SK-N-SH (cell line): ENCODE data around the gene FBXO10. TPM values are rescaled to one million over a fixed set of nuclear protein-coding genes. Genes with fewer than 3 reads are reported as not detected.

Source experiments
- CTCF ChIA-PET: fragments of 300-600, 350-600 bp; formaldehyde crosslinking; extraction: SDS; loops from one replicate; lab custom pipeline; 2021; lab: Yijun Ruan, JAX
- POLR2A ChIA-PET: fragments of 350-600 bp; sonication (Branson Sonifier 250); formaldehyde crosslinking; extraction: SDS; loops from one replicate; lab custom pipeline; 2020; ENCODE audit warnings: antibody characterized with exemption, inconsistent platforms; lab: Yijun Ruan, JAX
- DNase-seq: peaks from one replicate; pipeline ENCODE4 v3.0.0; 2012
- H2AFZ ChIP-seq: fragments of 200-600 bp; sonication (generic); 2 replicates; pipeline ENCODE4 v1.8.1; 2016; ENCODE audit warnings: antibody characterized with exemption, mild to moderate bottlenecking, low read depth
- H3F3A ChIP-seq: fragments of 200-600 bp; sonication (generic); replicated peaks from 2 replicates; pipeline ENCODE3; 2016; ENCODE audit warnings: antibody characterized with exemption, mild to moderate bottlenecking; ENCODE audit not compliant: insufficient read depth
- H3K27ac ChIP-seq, 2 experiments: fragments of 200-500 bp in 1 of 2; fragments of 200-600 bp in 1 of 2; sonication (Bioruptor generic) in 1 of 2; sonication (generic), shearing (Covaris generic) in 1 of 2; 2 replicates each; pipeline versions ENCODE4 v1.5.1 to v1.6.1; 2014 to 2016; ENCODE audit warnings: low read depth in 2 of 2, inconsistent platforms in 1 of 2, low read length in 1 of 2, mild to moderate bottlenecking in 1 of 2, mixed read lengths in 1 of 2
- H3K27me3 ChIP-seq: fragments of 200-600 bp; sonication (generic), shearing (Covaris generic); 2 replicates; pipeline ENCODE4 v1.6.1; 2016; ENCODE audit warnings: mixed run types; ENCODE audit not compliant: insufficient read depth
- H3K36me3 ChIP-seq, 2 experiments: fragments of 200-500 bp in 1 of 2; fragments of 200-600 bp in 1 of 2; sonication (Bioruptor generic) in 1 of 2; sonication (generic) in 1 of 2; replicated peaks in 1 of 2; 2 replicates each; pipeline versions ENCODE3 to v1.5.1; 2014 to 2016; ENCODE audit warnings: low read length in 1 of 2, mild to moderate bottlenecking in 1 of 2; ENCODE audit not compliant: insufficient read depth in 2 of 2, control insufficient read depth in 1 of 2
- H3K4me1 ChIP-seq, 2 experiments: fragments of 200-500 bp in 1 of 2; fragments of 200-600 bp in 1 of 2; sonication (Bioruptor generic) in 1 of 2; sonication (generic), shearing (Covaris generic) in 1 of 2; 2 replicates each; pipeline versions ENCODE4 v1.5.1 to v1.6.1; 2014 to 2016; ENCODE audit warnings: low read depth in 1 of 2, low read length in 1 of 2, mixed run types in 1 of 2; ENCODE audit not compliant: insufficient read depth in 2 of 2, control insufficient read depth in 1 of 2
- H3K4me2 ChIP-seq: fragments of 200-600 bp; sonication (generic), shearing (Covaris generic); 2 replicates; pipeline ENCODE4 v1.6.1; 2017; ENCODE audit warnings: mixed run types
- H3K4me3 ChIP-seq, 2 experiments: fragments of 200-500 bp in 1 of 2; fragments of 200-600 bp in 1 of 2; sonication (Bioruptor generic) in 1 of 2; sonication (generic), shearing (Covaris generic) in 1 of 2; 2 replicates each; pipeline versions ENCODE4 v1.5.1 to v1.8.1; 2014 to 2016; ENCODE audit warnings: low read depth in 2 of 2, inconsistent platforms in 1 of 2, low read length in 1 of 2, mild to moderate bottlenecking in 1 of 2, mixed read lengths in 1 of 2, moderate library complexity in 1 of 2
- H3K79me2 ChIP-seq: fragments of 200-600 bp; sonication (generic); 2 replicates; pipeline ENCODE4 v1.8.1; 2017; ENCODE audit warnings: mild to moderate bottlenecking; ENCODE audit not compliant: insufficient read depth
- H3K9ac ChIP-seq: fragments of 200-600 bp; sonication (generic); 2 replicates; pipeline ENCODE4 v1.6.1; 2017; ENCODE audit warnings: mixed run types
- H3K9me2 ChIP-seq: fragments of 200-600 bp; sonication (generic); 2 replicates; pipeline ENCODE4 v1.6.1; 2017; ENCODE audit warnings: mixed run types
- H3K9me3 ChIP-seq: fragments of 200-600 bp; sonication (generic); 2 replicates; pipeline ENCODE4 v1.6.1; 2017; ENCODE audit warnings: mixed run types, mild to moderate bottlenecking, moderate library complexity
- H4K20me1 ChIP-seq: fragments of 200-600 bp; sonication (generic); 2 replicates; pipeline ENCODE4 v1.6.1; 2017; ENCODE audit warnings: mild to moderate bottlenecking, mixed run types; ENCODE audit not compliant: insufficient read depth
- CHD2 ChIP-seq: fragments of 150-350 bp; IDR thresholded peaks from 2 replicates; pipeline ENCODE4 v1.6.1; 2018; ENCODE audit warnings: low read length; ENCODE audit not compliant: partially characterized antibody
- ELF1 ChIP-seq: IDR thresholded peaks from 2 replicates; pipeline ENCODE4 v1.4.0; 2012
- EZH2phosphoT487 ChIP-seq: fragments of 200-600 bp; sonication (generic); IDR thresholded peaks from 2 replicates; pipeline ENCODE4 v1.6.1; 2017; ENCODE audit warnings: low read depth, mixed run types, mild to moderate bottlenecking, antibody characterized with exemption, moderate library complexity, borderline replicate concordance
- FOXJ3 ChIP-seq: sonication (generic); formaldehyde crosslinking; IDR thresholded peaks from 2 replicates; pipeline ENCODE4 v1.5.1; 2020; ENCODE audit warnings: mild to moderate bottlenecking, missing genetic modification reagents
- FOXM1 ChIP-seq: IDR thresholded peaks from 2 replicates; pipeline ENCODE4 v1.4.0; 2012; ENCODE audit warnings: low read depth, mild to moderate bottlenecking
- GABPA ChIP-seq: IDR thresholded peaks from 2 replicates; pipeline ENCODE4 v1.4.0; 2012; ENCODE audit warnings: low read depth, mild to moderate bottlenecking
- GATA2 ChIP-seq: sonication (generic); formaldehyde crosslinking; IDR thresholded peaks from 2 replicates; pipeline ENCODE4 v1.5.0; 2020; ENCODE audit warnings: mild to moderate bottlenecking, missing genetic modification reagents
- MAX ChIP-seq: IDR thresholded peaks from 2 replicates; pipeline ENCODE4 v1.4.0; 2012; ENCODE audit warnings: low read depth
- MEF2A ChIP-seq: IDR thresholded peaks from 2 replicates; pipeline ENCODE4 v1.4.0; 2012; ENCODE audit warnings: low read depth, borderline replicate concordance
- NFIC ChIP-seq: IDR thresholded peaks from 2 replicates; pipeline ENCODE4 v1.4.0; 2012; ENCODE audit warnings: borderline replicate concordance
- NRF1 ChIP-seq: IDR thresholded peaks from 2 replicates; pipeline ENCODE4 v1.6.1; 2012; ENCODE audit warnings: low read depth, mild to moderate bottlenecking, low read length
- PBX3 ChIP-seq: IDR thresholded peaks from 2 replicates; pipeline ENCODE4; 2012
- RAD21 ChIP-seq: IDR thresholded peaks from 2 replicates; pipeline ENCODE4 v1.6.1; 2012; ENCODE audit warnings: mild to moderate bottlenecking, low read length
- RCOR1 ChIP-seq: fragments of 150-350 bp; IDR thresholded peaks from 2 replicates; pipeline ENCODE4 v1.6.1; 2017; ENCODE audit warnings: antibody characterized with exemption, low read length
- REST ChIP-seq: IDR thresholded peaks from 2 replicates; pipeline ENCODE4 v1.6.1; 2012; ENCODE audit warnings: mild to moderate bottlenecking, low read depth, low read length, moderate library complexity
- RFX5 ChIP-seq: IDR thresholded peaks from 2 replicates; pipeline ENCODE4 v1.6.1; 2012; ENCODE audit warnings: mild to moderate bottlenecking, improper control_type of control experiment, low read length
- RXRA ChIP-seq: IDR thresholded peaks from 2 replicates; pipeline ENCODE4 v1.4.0; 2012; ENCODE audit warnings: low read depth, mild to moderate bottlenecking, borderline replicate concordance
- SMC3 ChIP-seq: IDR thresholded peaks from 2 replicates; pipeline ENCODE4 v1.6.1; 2012; ENCODE audit warnings: low read depth, low read length, improper control_type of control experiment
- TCF12 ChIP-seq: IDR thresholded peaks from 2 replicates; pipeline ENCODE4 v1.4.0; 2012
- TEAD4 ChIP-seq: IDR thresholded peaks from 2 replicates; pipeline ENCODE4 v1.4.0; 2012; ENCODE audit warnings: mild to moderate bottlenecking, borderline replicate concordance; ENCODE audit not compliant: insufficient read depth
- USF1 ChIP-seq: IDR thresholded peaks from 2 replicates; pipeline ENCODE4 v1.4.0; 2012; ENCODE audit warnings: low read depth, borderline replicate concordance
- USF2 ChIP-seq: fragments of 150-350 bp; IDR thresholded peaks from 2 replicates; pipeline ENCODE4 v1.6.1; 2017; ENCODE audit warnings: antibody characterized with exemption, low read length, low read depth, borderline replicate concordance
- YY1 ChIP-seq: IDR thresholded peaks from 2 replicates; pipeline ENCODE4 v1.4.0; 2012; ENCODE audit warnings: low read depth, mild to moderate bottlenecking
- WGBS: methylation state at CpG from one replicate; pipeline ENCODE4 v1.1.6; 2017; ENCODE audit warnings: low lambda C conversion rate; 5-methylcytosine and 5-hydroxymethylcytosine counted together
- polyA plus RNA-seq, 3 experiments: library from polyadenylated mRNA; depleted of rRNA; stranded (reverse); fragments of >200 nt; gene quantifications; 2 replicates each; pipeline ENCODE4 v1.2.3, GENCODE V29; 2012

The FBXO10 gene
- polyA plus RNA-seq, 1 of the 3 experiments (the other 2 are of a cell fraction): 10.1 TPM

- POLR2A ChIA-PET: no interaction called here
- TF ChIP-seq TEAD4 (no peak), RCOR1 (no peak), RFX5 (no peak), RAD21 (no peak), TCF12 (no peak), FOXM1 (no peak), GATA2 (no peak), NFIC (no peak), ELF1 (no peak), NRF1 (no peak), SMC3 (no peak), MEF2A (no peak), GABPA (no peak), YY1 (no peak)
Observed at GRCh38 chr9:37611014-37611413, 34.8 kb upstream of the FBXO10 start.

GRCh38 chr9:37609735-37610397 is 33.7 kb upstream of the FBXO10 start:
- ChIA-PET POLR2A (no interaction called here), CTCF (interaction anchor here (1.1 to 1.2 kb wide), 2 partner anchors 14 to 16 kb away, joined by 3 read pairs; no protein-coding TSS in a partner anchor)
- Histone ChIP-seq H3K27me3 (peaks cover 4% of the 10 kb centered on the region; the same call in 1 of the 2 replicates), H2AFZ (no peak overlapping the region), H3K9ac (no peak overlapping the region), H3K9me3 (no peaks in the 10 kb centered on the region), H3K4me3 (no peak overlapping the region), H3K36me3 (no peaks in the 10 kb centered on the region), H3K9me2 (no peaks in the 10 kb centered on the region), H3K27ac (no peak overlapping the region), H3K4me2 (no peak overlapping the region), H3K4me1 (peaks cover 0 to 3% of the 10 kb centered on the region in 2 experiments; a peak in 1 of 4 replicates), H4K20me1 (no peaks in the 10 kb centered on the region), H3K79me2 (no peaks in the 10 kb centered on the region), H3F3A (no peaks in the 10 kb centered on the region)
- WGBS: 53% methylated on average over 6 of the region's 6 CpGs
- no peak for DNase-seq
- TF ChIP-seq FOXJ3 (CRISPR knock-in tag) (no peak), EZH2phosphoT487 (no peak), YY1 (no peak), USF1 (no peak), REST (no peak), GABPA (no peak), RXRA (no peak), NRF1 (no peak), RAD21 (no peak), MAX (no peak), CHD2 (no peak), USF2 (no peak), PBX3 (no peak)

More at GRCh38 chr9:37611014-37611413, 34.8 kb upstream of the FBXO10 start:
- Histone ChIP-seq H3F3A (no peaks in the 10 kb centered on the region), H3K9me2 (no peaks in the 10 kb centered on the region), H3K4me1 (no peaks in the 10 kb centered on the region), H3K4me3 (no peak overlapping the region), H3K27me3 (no peaks in the 10 kb centered on the region; the same call in 1 of the 2 replicates), H3K36me3 (no peaks in the 10 kb centered on the region), H3K9ac (no peak overlapping the region), H3K79me2 (no peaks in the 10 kb centered on the region), H2AFZ (no peak overlapping the region), H3K4me2 (no peak overlapping the region), H3K27ac (no peak overlapping the region), H4K20me1 (no peaks in the 10 kb centered on the region), H3K9me3 (no peaks in the 10 kb centered on the region)
- WGBS: 42% methylated on average over 6 of the region's 6 CpGs
- DNase-seq: no peak
- CTCF ChIA-PET: interaction anchor here (1.2 kb wide), 1 partner anchor 17 kb away, joined by 3 read pairs; no protein-coding TSS in a partner anchor
